Lower leg skin (tissue), 3 donors: ENCODE data around the gene SP7.

Source experiments
- POLR2A ChIP-seq, 2 donors: fragments of 450-650 bp; IDR thresholded peaks; one replicate each; pipeline ENCODE4 v1.6.1; 2016 to 2017; ENCODE audit warnings: antibody characterized with exemption in 2 of 2, mild to moderate bottlenecking in 1 of 2, moderate library complexity in 1 of 2
- TF ChIP-seq, protein P1 (sequence below), 3 donors: fragments of 450-650 bp; IDR thresholded peaks; one replicate each; pipeline ENCODE4 v1.5.1; 2016; ENCODE audit warnings: antibody characterized with exemption in 3 of 3, mild to moderate bottlenecking in 3 of 3, moderate library complexity in 2 of 3

DNA sequence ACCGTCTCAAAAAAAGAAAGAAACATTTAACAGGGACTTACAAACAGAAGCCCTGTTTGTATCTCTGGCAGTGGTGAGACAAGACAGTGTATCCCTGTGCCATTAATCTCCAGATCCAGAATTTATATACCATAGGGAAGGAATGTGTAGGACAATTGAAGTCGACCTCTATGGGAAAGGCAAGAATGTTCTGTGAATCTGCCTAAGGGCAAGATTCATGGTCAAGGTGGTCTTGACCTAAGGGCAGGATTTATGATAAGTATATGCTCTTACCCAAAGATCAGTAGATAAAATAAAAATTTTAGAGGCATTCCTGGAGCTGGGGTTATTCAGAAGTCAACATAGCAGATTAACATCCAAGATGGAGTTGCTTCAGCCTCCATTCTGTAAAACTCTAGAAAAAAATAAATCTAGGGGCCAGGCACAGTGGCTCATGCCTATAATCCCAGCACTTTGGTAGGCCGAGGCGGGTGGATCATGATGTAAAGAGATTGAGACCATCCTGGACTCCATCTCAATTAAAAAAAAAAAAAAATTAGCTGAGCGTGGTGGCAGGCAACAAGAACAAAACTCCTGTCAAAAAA lies 22.8 kb upstream of the SP7 start:
- TF ChIP-seq, protein P1, sequence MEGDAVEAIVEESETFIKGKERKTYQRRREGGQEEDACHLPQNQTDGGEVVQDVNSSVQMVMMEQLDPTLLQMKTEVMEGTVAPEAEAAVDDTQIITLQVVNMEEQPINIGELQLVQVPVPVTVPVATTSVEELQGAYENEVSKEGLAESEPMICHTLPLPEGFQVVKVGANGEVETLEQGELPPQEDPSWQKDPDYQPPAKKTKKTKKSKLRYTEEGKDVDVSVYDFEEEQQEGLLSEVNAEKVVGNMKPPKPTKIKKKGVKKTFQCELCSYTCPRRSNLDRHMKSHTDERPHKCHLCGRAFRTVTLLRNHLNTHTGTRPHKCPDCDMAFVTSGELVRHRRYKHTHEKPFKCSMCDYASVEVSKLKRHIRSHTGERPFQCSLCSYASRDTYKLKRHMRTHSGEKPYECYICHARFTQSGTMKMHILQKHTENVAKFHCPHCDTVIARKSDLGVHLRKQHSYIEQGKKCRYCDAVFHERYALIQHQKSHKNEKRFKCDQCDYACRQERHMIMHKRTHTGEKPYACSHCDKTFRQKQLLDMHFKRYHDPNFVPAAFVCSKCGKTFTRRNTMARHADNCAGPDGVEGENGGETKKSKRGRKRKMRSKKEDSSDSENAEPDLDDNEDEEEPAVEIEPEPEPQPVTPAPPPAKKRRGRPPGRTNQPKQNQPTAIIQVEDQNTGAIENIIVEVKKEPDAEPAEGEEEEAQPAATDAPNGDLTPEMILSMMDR (IDR thresholded peaks at IDR 0.05) = no peak
- no peak for TF ChIP-seq POLR2A (IDR thresholded peaks at IDR 0.05)
